ENCODE results near the gene STRN4. TPM values are rescaled to one million over a fixed set of nuclear protein-coding genes. Genes with fewer than 3 reads are reported as not detected.
A peak's percentile ranks its signal among the peaks of the same experiment; 100 is the strongest.

Gene STRN4
- total and polyA plus RNA-seq, 9 of the 15 experiments (the other 6 are each of a cell fraction or from before 2014, with no cell fraction given) = 0.62 to 83.7 (median 36.9) TPM

- DNase-seq (ENCODE audit: extremely low read depth in 1 of 4, low spot score in 3 of 4) = no peak
- in situ Hi-C loops (cut with MboI) = no loop called here
- Histone ChIP-seq H3K4me3 (no peak overlapping the region), H3K36me3 (ENCODE audit: control insufficient read depth, insufficient read depth, low read length) (peaks cover 97% of the 10 kb centered on the region; the same call in 2 of the 3 replicates), H3K9ac (ENCODE audit: insufficient read depth in 1 of 2, low read depth in 2 of 2, low read length in 2 of 2) (peak overlapping the region in 1 of 2 experiments; percentile 37; a peak in 1 of 4 replicates), H3K9me1 (ENCODE audit: control insufficient read depth, insufficient read depth, low read length) (no peaks in the 10 kb centered on the region), H4K20me1 (replicated peaks; ENCODE audit: control insufficient read depth, insufficient read depth, low read length) (peaks cover 7% of the 10 kb centered on the region; the same call in 1 of the 2 replicates), H3K27ac (ENCODE audit: extremely low read depth, low read depth, low read length) (no peak overlapping the region), H3K27me3 (ENCODE audit: control insufficient read depth in 2 of 2, insufficient read depth in 2 of 2, low read length in 2 of 2) (no peaks in the 10 kb centered on the region), H3K4me1 (replicated peaks in 1 of 2; ENCODE audit: control insufficient read depth in 2 of 2, insufficient read depth in 2 of 2, low read length in 2 of 2) (peaks cover 5 to 57% of the 10 kb centered on the region in 2 experiments; a peak in 4 of 5 replicates), H3K9me3 (replicated peaks; ENCODE audit: control insufficient read depth, insufficient read depth, low read depth, low read length) (no peaks in the 10 kb centered on the region), H2AFZ (ENCODE audit: low read depth, low read length) (no peak overlapping the region), H3K4me2 (ENCODE audit: insufficient read depth, low read length) (no peak overlapping the region), H3K79me2 (ENCODE audit: control insufficient read depth, insufficient read depth, low read length) (peaks cover 2% of the 10 kb centered on the region; the same call in 2 of the 3 replicates)
- WGBS (ENCODE audit: insufficient coverage, low coverage, missing lambda C conversion rate) = 97% methylated on average over 16 of the region's 16 CpGs
- TF ChIP-seq POLR2G (IDR thresholded peaks at IDR 0.05; ENCODE audit: low read depth, low read length) = peak; percentile 63
- TF ChIP-seq ZNF589 (CRISPR knock-in tag; IDR thresholded peaks at IDR 0.05; ENCODE audit: low read depth) = no peak
- no peak for TF ChIP-seq EHMT2 (IDR thresholded peaks at IDR 0.05)
- TF ChIP-seq RBM22 (IDR thresholded peaks at IDR 0.05; ENCODE audit: low read depth, low read length, poor library complexity, severe bottlenecking) = peak; percentile 28
- intact Hi-C loops (cut with micrococcal nuclease) = no loop called here
- ChIA-PET CTCF (ENCODE audit: low intra/inter-chr PET ratio) (no interaction called here), POLR2A (interaction anchor here (0.6 to 1.2 kb wide), 3 partner anchors 9 to 19 kb away, joined by 3 to 5 read pairs (median 3); no protein-coding TSS in a partner anchor)
- no peak for FAIRE-seq
- no TSS peak for BruUV-seq (replicated peaks)
- ATAC-seq = no peak
Observed at GRCh38 chr19:46723023-46723461, 23.2 kb downstream of the STRN4 start.

GRCh38 chr19:46722421-46723022, 23.7 kb downstream of the STRN4 start:
- no peak overlapping the region for H2AFZ ChIP-seq (ENCODE audit: low read depth, low read length)
- ChIA-PET CTCF (ENCODE audit: low intra/inter-chr PET ratio) (interaction anchor here (0.6 kb wide), 1 partner anchor 86 kb away, joined by 6 read pairs; no protein-coding TSS in a partner anchor), POLR2A (interaction anchor here (0.6 kb wide), 1 partner anchor 20 kb away, joined by 3 read pairs; no protein-coding TSS in a partner anchor)
- DNase-seq (ENCODE audit: extremely low read depth in 1 of 4, low spot score in 3 of 4) (no peak), FAIRE-seq (no peak), ATAC-seq (no peak)
- no peak overlapping the region for H3K4me2 ChIP-seq (ENCODE audit: insufficient read depth, low read length)
- no peak overlapping the region for H3K27ac ChIP-seq (ENCODE audit: extremely low read depth, low read depth, low read length)
- H3K9me1 ChIP-seq (ENCODE audit: control insufficient read depth, insufficient read depth, low read length) = no peaks in the 10 kb centered on the region
- no peak overlapping the region; a peak in 1 of 4 replicates for H3K9ac ChIP-seq (ENCODE audit: insufficient read depth in 1 of 2, low read depth in 2 of 2, low read length in 2 of 2)
- no peaks in the 10 kb centered on the region for H3K9me3 ChIP-seq (replicated peaks; ENCODE audit: control insufficient read depth, insufficient read depth, low read depth, low read length)
- 89% methylated on average over 22 of the region's 25 CpGs for WGBS (ENCODE audit: insufficient coverage, low coverage, missing lambda C conversion rate)
- peaks cover 91% of the 10 kb centered on the region; the same call in 2 of the 3 replicates for H3K36me3 ChIP-seq (ENCODE audit: control insufficient read depth, insufficient read depth, low read length)
- H3K4me3 ChIP-seq = no peak overlapping the region
- in situ Hi-C loops (cut with MboI) = no loop called here
- H4K20me1 ChIP-seq (replicated peaks; ENCODE audit: control insufficient read depth, insufficient read depth, low read length) = peaks cover 7% of the 10 kb centered on the region; the same call in 1 of the 2 replicates
- intact Hi-C loops (cut with micrococcal nuclease) = no loop called here
- H3K79me2 ChIP-seq (ENCODE audit: control insufficient read depth, insufficient read depth, low read length) = no peaks in the 10 kb centered on the region
- no TSS peak for BruUV-seq (replicated peaks)
- H3K27me3 ChIP-seq (ENCODE audit: control insufficient read depth in 2 of 2, insufficient read depth in 2 of 2, low read length in 2 of 2) = no peaks in the 10 kb centered on the region
- H3K4me1 ChIP-seq (replicated peaks in 1 of 2; ENCODE audit: control insufficient read depth in 2 of 2, insufficient read depth in 2 of 2, low read length in 2 of 2) = peaks cover 9 to 57% of the 10 kb centered on the region in 2 experiments; a peak in 4 of 5 replicates
- TF ChIP-seq NFE2 (IDR thresholded peaks at IDR 0.05; ENCODE audit: low read depth) (no peak), ESRRA (IDR thresholded peaks at IDR 0.05; ENCODE audit: borderline replicate concordance, low read depth) (no peak), CEBPZ (IDR thresholded peaks at IDR 0.05; ENCODE audit: borderline replicate concordance, low read depth, low read length) (no peak), SNRNP70 (optimal IDR thresholded peaks at IDR 0.05; ENCODE audit: low read depth, low read length) (no peak), RBM22 (IDR thresholded peaks at IDR 0.05; ENCODE audit: low read depth, low read length, poor library complexity, severe bottlenecking) (peak; percentile 36), CBX8 (IDR thresholded peaks at IDR 0.05; ENCODE audit: borderline replicate concordance, extremely low read depth, low read depth, low read length, poor library complexity, severe bottlenecking) (no peak)
